HG02798 (cell line): ENCODE data around the gene HOTAIR.

Experiments
- ATAC-seq: cut with Tn5 transposase; IDR thresholded peaks from one replicate; pipeline ENCODE4 v1.9.1; 2021; ENCODE audit warnings: mild to moderate bottlenecking; ENCODE audit not compliant: unreplicated experiment, poor library complexity

Gene HOTAIR

GRCh38 chr12:53974084-53975063 is at the start of gene HOTAIR:
HOTAIR (minus strand) TSS chr12:53974954.
- ATAC-seq: no peak

- ATAC-seq: no peak
Measured at GRCh38 chr12:54024127-54024526, 49.4 kb upstream of the HOTAIR start.

- ATAC-seq: no peak
Measured at GRCh38 chr12:54022960-54023884, 48.5 kb upstream of the HOTAIR start.

- ATAC-seq: peak; percentile 32
Measured at GRCh38 chr12:54021432-54022013, 46.8 kb upstream of the HOTAIR start.

GRCh38 chr12:54020591-54021405 is 46.0 kb upstream of the HOTAIR start:
- no peak for ATAC-seq

- ATAC-seq: no peak
Measured at GRCh38 chr12:54019924-54020590, 45.3 kb upstream of the HOTAIR start.

GRCh38 chr12:54019091-54019811 is 44.5 kb upstream of the HOTAIR start:
- ATAC-seq: no peak

- ATAC-seq: no peak
Measured at GRCh38 chr12:54018468-54018984, 43.8 kb upstream of the HOTAIR start.

GRCh38 chr12:54017878-54018467 is 43.2 kb upstream of the HOTAIR start:
- ATAC-seq: peak; percentile 84

- peak; percentile 23 for ATAC-seq
Measured at GRCh38 chr12:54017027-54017788, 42.5 kb upstream of the HOTAIR start.

GRCh38 chr12:54016478-54016964 is 41.8 kb upstream of the HOTAIR start:
- no peak for ATAC-seq

- ATAC-seq: no peak
Measured at GRCh38 chr12:54016051-54016450, 41.3 kb upstream of the HOTAIR start.

- no peak for ATAC-seq
Measured at GRCh38 chr12:54015018-54015931, 40.5 kb upstream of the HOTAIR start.

- ATAC-seq: no peak
Measured at GRCh38 chr12:54014377-54015017, 39.7 kb upstream of the HOTAIR start.

GRCh38 chr12:54012631-54013409 is 38.1 kb upstream of the HOTAIR start:
- no peak for ATAC-seq
